Esophagus muscularis mucosa (tissue), 4 donors: ENCODE data around the gene PTPN18. TPM values are rescaled to one million over a fixed set of nuclear protein-coding genes. Genes with fewer than 3 reads are reported as not detected.

Experiments used
- DNase-seq: peaks from one replicate; pipeline ENCODE4 v3.0.0-alpha.2; 2017; ENCODE audit errors: extremely low spot score
- H3K27ac ChIP-seq, 4 donors: fragments of 200-600 bp; sonication (generic); replicated peaks in 1 of 4; 1 replicate in 3 of 4; 2 replicates in 1 of 4; pipeline ENCODE4 v1.5.1; 2016 to 2019; ENCODE audit warnings: mild to moderate bottlenecking in 1 of 4
- H3K27me3 ChIP-seq, 4 donors: fragments of 200-600 bp; sonication (generic); one replicate each; pipeline versions ENCODE4 v1.5.1 to v1.6.0; 2016 to 2019
- H3K36me3 ChIP-seq, 4 donors: fragments of 200-600 bp; sonication (generic); one replicate each; pipeline ENCODE4 v1.5.1; 2016 to 2019
- H3K4me1 ChIP-seq, 4 donors: fragments of 200-600 bp; sonication (generic); one replicate each; pipeline ENCODE4 v1.5.1; 2016 to 2019
- H3K4me3 ChIP-seq, 4 donors: fragments of 200-600 bp; sonication (generic); 1 replicate in 2 of 4; 2 replicates in 2 of 4; pipeline ENCODE4 v1.5.1; 2016 to 2019; ENCODE audit warnings: mild to moderate bottlenecking in 4 of 4, moderate library complexity in 1 of 4
- H3K9me3 ChIP-seq, 4 donors: fragments of 200-600 bp; sonication (generic); 1 replicate in 3 of 4; 2 replicates in 1 of 4; pipeline ENCODE4 v1.5.1; 2016 to 2019
- CTCF ChIP-seq, 3 experiments: fragments of 200-600 bp in 2 of 3; fragments of 450-650 bp in 1 of 3; sonication (generic) in 2 of 3; IDR thresholded peaks; one replicate each; pipeline ENCODE4 v1.5.1; 2017 to 2019; ENCODE audit warnings: antibody characterized with exemption in 3 of 3, mild to moderate bottlenecking in 2 of 3, moderate library complexity in 1 of 3
- EP300 ChIP-seq: sonication (generic); formaldehyde crosslinking; IDR thresholded peaks from one replicate; pipeline ENCODE4 v1.6.1; 2017; ENCODE audit warnings: antibody characterized with exemption
- POLR2A ChIP-seq: fragments of 450-650 bp; IDR thresholded peaks from one replicate; pipeline ENCODE4 v1.6.1; 2017; ENCODE audit warnings: antibody characterized with exemption, moderate library complexity, mild to moderate bottlenecking, low read depth
- POLR2AphosphoS5 ChIP-seq, 2 donors: sonication (generic); formaldehyde crosslinking; IDR thresholded peaks; one replicate each; pipeline ENCODE4 v1.6.1; 2017; ENCODE audit warnings: antibody characterized with exemption in 2 of 2
- WGBS: methylation state at CpG from one replicate; pipeline ENCODE4 v1.1.5; 2018; 5-methylcytosine and 5-hydroxymethylcytosine counted together
- intact Hi-C: fragments of 100-400 bp; cut with DNase I; formaldehyde crosslinking; loops from one replicate; pipeline ENCODE4 v1.15.1; 2023
- total RNA-seq, 4 donors: library from RNA; depleted of rRNA; stranded (reverse); fragments of >200 nt; gene quantifications; one replicate each; pipeline versions ENCODE4 v1.1.0 to v1.2.1, GENCODE V29; 2016

PTPN18 gene
- total RNA-seq, 4 donors from 2014 or later, result 36.6 to 60.2 (median 50.3) TPM

- no peaks in the 10 kb centered on the region for H3K27me3 ChIP-seq
- WGBS, result 86% methylated on average over 3 of the region's 3 CpGs
- intact Hi-C loops, result no loop called here
Observed at GRCh38 chr2:130389783-130390182, 33.9 kb downstream of the PTPN18 start.

DNA sequence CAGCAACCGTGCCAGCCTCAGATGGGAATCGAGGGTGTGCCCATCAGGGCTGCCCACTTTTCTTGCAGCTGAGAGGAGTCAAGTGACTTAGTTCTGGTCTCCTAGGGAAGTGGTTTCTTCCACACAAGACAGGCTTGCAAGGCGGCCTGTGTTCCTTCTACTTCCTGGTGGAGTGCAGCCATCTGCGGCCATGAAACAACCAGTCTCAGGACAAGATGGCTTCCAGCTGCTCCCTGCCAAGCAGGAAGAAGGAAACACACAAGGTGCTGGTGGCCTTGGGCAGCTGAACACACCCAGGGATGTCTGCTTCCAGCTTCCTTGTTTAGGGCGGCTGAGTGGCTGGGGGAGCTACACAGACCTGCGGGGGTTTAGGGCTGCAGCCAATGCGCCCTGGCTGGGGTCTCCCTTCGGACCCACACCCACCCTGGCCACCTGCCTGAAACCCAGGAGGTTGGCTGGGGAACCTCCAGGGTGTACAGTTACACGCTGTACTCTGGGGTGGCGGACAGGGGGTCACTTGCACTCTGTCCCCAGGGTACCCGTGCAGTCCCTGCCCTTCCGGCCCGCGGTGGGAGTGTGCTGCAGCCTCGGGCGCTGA, 34.7 kb downstream of the PTPN18 start:
- Histone ChIP-seq H3K4me1 (peaks cover 33 to 53% (median 40%) of the 10 kb centered on the region in 4 donors), H3K27ac (peak overlapping the region; percentile 87 to 91 (median 90)), H3K9me3 (no peaks in the 10 kb centered on the region), H3K4me3 (peak overlapping the region; percentile 70 to 91 (median 76)), H3K27me3 (no peaks in the 10 kb centered on the region), H3K36me3 (no peaks in the 10 kb centered on the region)
- intact Hi-C loops, result no loop called here
- 87% methylated on average over 3 of the region's 16 CpGs for WGBS
- no peak for TF ChIP-seq CTCF (IDR thresholded peaks at IDR 0.05)
- no peak for DNase-seq

More at GRCh38 chr2:130389783-130390182, 33.9 kb downstream of the PTPN18 start:
- no peaks in the 10 kb centered on the region for H3K36me3 ChIP-seq
- TF ChIP-seq CTCF (IDR thresholded peaks at IDR 0.05) (no peak), EP300 (no peak), POLR2A (no peak), POLR2AphosphoS5 (IDR thresholded peaks at IDR 0.05) (no peak)
- no peaks in the 10 kb centered on the region for H3K9me3 ChIP-seq
- peak overlapping the region; percentile 25 to 91 (median 88) for H3K27ac ChIP-seq
- H3K4me1 ChIP-seq, result peaks cover 33 to 53% (median 42%) of the 10 kb centered on the region in 4 donors
- no peak for DNase-seq
- no peak overlapping the region for H3K4me3 ChIP-seq

DNA sequence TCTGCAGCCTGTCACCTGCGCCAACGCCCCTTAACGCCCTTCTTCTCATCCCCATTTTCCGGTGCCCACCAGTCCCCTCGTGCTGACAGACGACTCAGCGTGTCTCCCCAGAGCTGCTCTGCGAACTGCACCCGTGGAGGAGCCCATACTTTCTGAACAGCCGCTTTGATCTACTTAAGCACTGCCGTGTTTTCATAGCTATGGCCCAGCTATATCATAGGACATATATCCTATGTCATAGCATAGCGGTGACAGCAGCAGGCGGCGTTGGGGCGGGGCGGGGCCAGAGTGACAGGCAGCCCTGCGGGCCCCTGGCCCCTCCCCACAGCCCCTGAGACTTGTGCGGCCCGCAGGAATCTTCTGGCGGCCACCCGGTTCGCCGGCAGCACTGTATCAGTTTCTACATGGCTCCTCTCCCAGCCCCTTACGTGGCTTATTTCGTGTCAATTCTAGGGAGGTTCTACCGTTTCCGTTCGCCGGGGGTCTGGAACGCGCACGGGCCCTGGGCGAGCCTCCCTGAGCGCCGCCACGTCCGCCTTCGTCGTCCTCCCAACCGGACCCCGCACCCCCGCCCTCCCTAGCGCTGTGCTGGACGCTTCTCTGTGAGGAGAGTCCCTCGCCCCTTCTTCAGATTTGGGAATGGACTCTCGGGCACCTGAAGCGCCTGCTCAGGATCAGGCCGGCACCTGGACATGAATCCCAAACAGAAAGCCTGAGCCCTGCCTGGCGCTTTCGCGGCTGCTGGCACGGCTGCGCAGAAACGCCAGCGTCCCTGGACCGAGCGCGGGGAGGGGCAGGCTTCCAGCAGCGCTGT, 35.4 kb downstream of the PTPN18 start:
- no peaks in the 10 kb centered on the region for H3K36me3 ChIP-seq
- TF ChIP-seq POLR2AphosphoS5 (IDR thresholded peaks at IDR 0.05) (peak; percentile 68 to 79), EP300 (no peak), POLR2A (peak; percentile 22), CTCF (IDR thresholded peaks at IDR 0.05) (no peak)
- intact Hi-C loops, result no loop called here
- H3K9me3 ChIP-seq, result no peaks in the 10 kb centered on the region
- peak; percentile 93 for DNase-seq
- WGBS, result 2% methylated on average over 48 of the region's 59 CpGs
- peak overlapping the region; percentile 87 to 91 (median 90) for H3K27ac ChIP-seq
- peak overlapping the region; percentile 70 to 91 (median 76) for H3K4me3 ChIP-seq
- peaks cover 31 to 47% (median 39%) of the 10 kb centered on the region in 4 donors for H3K4me1 ChIP-seq
- H3K27me3 ChIP-seq, result no peaks in the 10 kb centered on the region

- TF ChIP-seq CTCF (IDR thresholded peaks at IDR 0.05) (peak in 1 of 3 experiments; percentile 13), EP300 (no peak), POLR2A (no peak)
- Histone ChIP-seq H3K27ac (peak overlapping the region; percentile 87 to 91 (median 90)), H3K4me3 (peak overlapping the region; percentile 70 to 91 (median 76)), H3K27me3 (no peaks in the 10 kb centered on the region), H3K36me3 (no peaks in the 10 kb centered on the region), H3K9me3 (no peaks in the 10 kb centered on the region), H3K4me1 (peaks cover 24 to 40% (median 32%) of the 10 kb centered on the region in 4 donors)
- intact Hi-C loops, result no loop called here
- peak; percentile 89 for DNase-seq
- WGBS, result 22% methylated on average over 14 of the region's 17 CpGs
Observed at GRCh38 chr2:130391872-130392670, 36.2 kb downstream of the PTPN18 start.
